Osteoblast (primary cell): ENCODE data around the gene HES2. TPM values are rescaled to one million over a fixed set of nuclear protein-coding genes. Genes with fewer than 3 reads are reported as not detected.
A peak's percentile ranks its signal among the peaks of the same experiment; 100 is the strongest.

Experiments
- DNase-seq: peaks from one replicate; pipeline ENCODE4 v3.0.0; 2011; ENCODE audit warnings: low spot score, mixed read lengths; ENCODE audit not compliant: insufficient read length; ENCODE audit errors: missing footprints
- H2AFZ ChIP-seq: 2 replicates; pipeline ENCODE4 v1.6.0; 2011; ENCODE audit warnings: mild to moderate bottlenecking, low read length
- H3K27ac ChIP-seq: 2 replicates; pipeline ENCODE4 v1.5.1; 2011; ENCODE audit warnings: mild to moderate bottlenecking, low read depth, low read length, moderate library complexity
- H3K27me3 ChIP-seq: 2 replicates; pipeline ENCODE4 v1.6.0; 2012; ENCODE audit warnings: mild to moderate bottlenecking, control low read depth, inconsistent platforms, low read length, moderate library complexity; ENCODE audit not compliant: insufficient read depth
- H3K36me3 ChIP-seq: 2 replicates; pipeline ENCODE4 v1.5.1; 2011; ENCODE audit warnings: mild to moderate bottlenecking, low read length, control low read depth, moderate library complexity; ENCODE audit not compliant: insufficient read depth
- H3K4me1 ChIP-seq: 2 replicates; pipeline ENCODE4 v1.5.1; 2011; ENCODE audit warnings: mild to moderate bottlenecking, low read length, control low read depth, moderate library complexity; ENCODE audit not compliant: insufficient read depth
- H3K4me2 ChIP-seq: 2 replicates; pipeline ENCODE4 v1.6.0; 2011; ENCODE audit warnings: mild to moderate bottlenecking, low read length; ENCODE audit not compliant: insufficient read depth
- H3K4me3 ChIP-seq: fragments of 200-600 bp; sonication (generic); 3 replicates; pipeline ENCODE4 v1.5.1; 2012; ENCODE audit warnings: mild to moderate bottlenecking, low read length, inconsistent platforms; ENCODE audit not compliant: insufficient read depth
- H3K79me2 ChIP-seq: 2 replicates; pipeline ENCODE4 v1.6.0; 2012; ENCODE audit warnings: mild to moderate bottlenecking, low read length, control low read depth, inconsistent platforms; ENCODE audit not compliant: insufficient read depth
- H3K9me3 ChIP-seq: 2 replicates; pipeline ENCODE4 v1.5.1; 2011; ENCODE audit warnings: low read depth, low read length, control low read depth
- H4K20me1 ChIP-seq: 2 replicates; pipeline ENCODE4 v1.6.0; 2012; ENCODE audit warnings: mild to moderate bottlenecking, low read length, control low read depth; ENCODE audit not compliant: insufficient read depth
- total RNA-seq: library from RNA; depleted of rRNA; stranded (reverse); fragments of >200 nt; gene quantifications from 2 replicates; pipeline ENCODE4 v1.2.3, GENCODE V29; 2012
- TF ChIP-seq, protein P1 (sequence below): IDR thresholded peaks from 2 replicates; pipeline ENCODE4 v1.5.1; 2011; ENCODE audit warnings: mild to moderate bottlenecking, low read depth, low read length, moderate library complexity; ENCODE audit errors: extremely low read depth

HES2 gene
- total RNA-seq, 1 donor, result not detected

DNA sequence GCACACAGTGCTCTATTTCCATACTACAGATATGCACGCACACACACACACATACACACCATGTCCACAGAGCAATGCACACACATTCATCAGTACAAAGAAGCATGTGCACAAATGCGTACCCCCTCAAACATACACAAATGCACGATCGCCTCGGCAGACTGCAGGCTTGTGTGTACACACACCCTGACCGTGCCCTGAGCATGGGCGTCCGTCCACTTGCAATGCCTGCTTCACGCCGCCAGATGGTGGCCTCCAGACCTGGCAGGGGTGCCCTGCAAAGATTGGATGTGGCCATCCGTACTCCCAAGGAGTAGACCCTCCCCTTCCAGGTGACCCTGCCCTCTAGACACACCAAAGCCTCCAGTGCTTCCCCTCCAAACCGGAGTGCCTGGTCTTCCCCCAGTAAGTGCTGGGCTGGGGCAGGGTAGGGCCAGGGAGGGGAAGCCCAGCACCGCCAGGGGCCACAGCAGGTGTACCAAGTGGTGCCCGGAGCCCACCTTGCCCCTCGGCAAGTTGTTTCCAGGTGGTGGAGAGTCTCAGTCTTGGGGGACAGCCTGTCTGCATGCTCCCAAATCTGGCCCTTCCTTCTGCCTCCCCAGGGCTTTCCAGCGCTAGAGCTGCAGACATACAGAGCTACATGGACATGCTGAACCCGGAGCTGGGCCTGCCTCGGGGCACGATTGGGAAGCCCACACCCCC, 25.5 kb upstream of the HES2 start:
- no peak overlapping the region for H2AFZ ChIP-seq
- H3K27ac ChIP-seq, result no peak overlapping the region
- H3K4me2 ChIP-seq, result no peak overlapping the region
- H3K79me2 ChIP-seq, result no peaks in the 10 kb centered on the region
- peak; percentile 96 for DNase-seq
- H3K36me3 ChIP-seq, result no peaks in the 10 kb centered on the region
- no peaks in the 10 kb centered on the region for H3K9me3 ChIP-seq
- peaks cover 48% of the 10 kb centered on the region for H3K27me3 ChIP-seq
- TF ChIP-seq, protein P1, sequence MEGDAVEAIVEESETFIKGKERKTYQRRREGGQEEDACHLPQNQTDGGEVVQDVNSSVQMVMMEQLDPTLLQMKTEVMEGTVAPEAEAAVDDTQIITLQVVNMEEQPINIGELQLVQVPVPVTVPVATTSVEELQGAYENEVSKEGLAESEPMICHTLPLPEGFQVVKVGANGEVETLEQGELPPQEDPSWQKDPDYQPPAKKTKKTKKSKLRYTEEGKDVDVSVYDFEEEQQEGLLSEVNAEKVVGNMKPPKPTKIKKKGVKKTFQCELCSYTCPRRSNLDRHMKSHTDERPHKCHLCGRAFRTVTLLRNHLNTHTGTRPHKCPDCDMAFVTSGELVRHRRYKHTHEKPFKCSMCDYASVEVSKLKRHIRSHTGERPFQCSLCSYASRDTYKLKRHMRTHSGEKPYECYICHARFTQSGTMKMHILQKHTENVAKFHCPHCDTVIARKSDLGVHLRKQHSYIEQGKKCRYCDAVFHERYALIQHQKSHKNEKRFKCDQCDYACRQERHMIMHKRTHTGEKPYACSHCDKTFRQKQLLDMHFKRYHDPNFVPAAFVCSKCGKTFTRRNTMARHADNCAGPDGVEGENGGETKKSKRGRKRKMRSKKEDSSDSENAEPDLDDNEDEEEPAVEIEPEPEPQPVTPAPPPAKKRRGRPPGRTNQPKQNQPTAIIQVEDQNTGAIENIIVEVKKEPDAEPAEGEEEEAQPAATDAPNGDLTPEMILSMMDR, result peak; percentile 48
- no peaks in the 10 kb centered on the region for H4K20me1 ChIP-seq
- no peak overlapping the region for H3K4me3 ChIP-seq
- H3K4me1 ChIP-seq, result no peaks in the 10 kb centered on the region

DNA sequence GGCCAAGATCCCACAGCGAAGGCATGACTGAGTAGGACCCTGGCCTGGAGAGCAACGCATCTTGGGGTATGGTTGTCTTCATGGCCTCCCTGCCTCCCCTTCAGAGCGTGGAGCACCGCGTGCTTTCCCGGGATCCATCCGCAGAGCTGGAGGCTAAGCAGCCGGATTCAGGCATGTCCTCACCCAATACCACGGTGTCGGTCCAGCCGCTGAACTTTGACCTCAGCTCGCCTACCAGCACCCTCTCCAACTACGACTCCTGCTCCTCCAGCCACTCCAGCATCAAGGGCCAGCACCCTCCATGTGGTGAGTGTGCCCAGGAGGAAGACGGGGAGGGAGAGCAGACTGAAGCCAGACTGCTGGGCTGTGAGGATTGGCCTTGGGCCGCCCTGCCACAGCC, 24.7 kb upstream of the HES2 start:
- no peaks in the 10 kb centered on the region for H3K9me3 ChIP-seq
- H3K36me3 ChIP-seq, result no peaks in the 10 kb centered on the region
- H4K20me1 ChIP-seq, result no peaks in the 10 kb centered on the region
- TF ChIP-seq, protein P1, result no peak
- H3K4me1 ChIP-seq, result no peaks in the 10 kb centered on the region
- H3K4me2 ChIP-seq, result no peak overlapping the region
- H3K27ac ChIP-seq, result no peak overlapping the region
- no peaks in the 10 kb centered on the region for H3K79me2 ChIP-seq
- H3K4me3 ChIP-seq, result no peak overlapping the region
- no peak overlapping the region for H2AFZ ChIP-seq
- DNase-seq, result no peak
- H3K27me3 ChIP-seq, result peaks cover 41% of the 10 kb centered on the region

DNA sequence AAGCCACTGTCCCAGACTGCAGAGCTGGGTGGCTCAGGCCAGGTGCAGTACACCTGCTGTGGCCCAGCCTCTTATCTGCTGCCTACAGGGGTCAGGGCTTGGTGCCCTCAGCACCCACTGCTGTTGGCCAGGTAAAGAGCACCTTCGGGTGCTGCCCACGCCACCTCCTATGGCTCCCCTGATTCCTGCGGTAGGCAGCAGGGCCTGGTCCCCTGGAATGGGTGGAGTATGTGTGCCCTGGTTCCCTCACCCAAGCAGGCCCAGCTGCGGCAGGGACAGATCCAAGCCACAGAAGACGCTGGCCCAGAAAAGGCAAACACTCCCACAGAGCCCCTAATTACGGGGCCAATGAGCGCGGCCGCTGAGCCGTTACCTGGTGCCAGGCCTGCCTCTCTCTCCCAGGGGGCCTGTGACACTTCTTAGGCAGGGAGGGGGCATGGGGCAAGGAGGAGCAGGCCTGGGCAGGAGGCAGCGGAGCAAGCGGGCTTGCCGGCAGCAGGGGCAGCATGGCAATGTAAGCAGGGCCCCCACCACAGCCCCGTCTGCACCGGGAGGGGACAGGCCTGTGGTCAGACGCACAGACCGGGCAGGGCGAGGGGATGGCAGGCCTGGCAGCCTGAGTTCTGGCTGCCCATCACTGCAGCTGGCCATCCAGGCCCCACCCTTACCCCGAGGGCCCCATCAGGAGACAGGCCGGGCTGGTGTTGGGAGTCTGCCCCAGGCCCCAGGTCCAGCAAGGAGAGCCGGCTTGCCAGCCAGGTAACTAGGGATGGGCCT, 23.8 kb upstream of the HES2 start:
- Histone ChIP-seq H3K9me3 (no peaks in the 10 kb centered on the region), H3K4me3 (no peak overlapping the region), H3K4me1 (no peaks in the 10 kb centered on the region), H3K27ac (no peak overlapping the region), H3K27me3 (peaks cover 35% of the 10 kb centered on the region), H3K4me2 (no peak overlapping the region), H3K79me2 (no peaks in the 10 kb centered on the region), H4K20me1 (no peaks in the 10 kb centered on the region), H2AFZ (no peak overlapping the region), H3K36me3 (no peaks in the 10 kb centered on the region)
- no peak for DNase-seq
- TF ChIP-seq, protein P1, result no peak

DNA sequence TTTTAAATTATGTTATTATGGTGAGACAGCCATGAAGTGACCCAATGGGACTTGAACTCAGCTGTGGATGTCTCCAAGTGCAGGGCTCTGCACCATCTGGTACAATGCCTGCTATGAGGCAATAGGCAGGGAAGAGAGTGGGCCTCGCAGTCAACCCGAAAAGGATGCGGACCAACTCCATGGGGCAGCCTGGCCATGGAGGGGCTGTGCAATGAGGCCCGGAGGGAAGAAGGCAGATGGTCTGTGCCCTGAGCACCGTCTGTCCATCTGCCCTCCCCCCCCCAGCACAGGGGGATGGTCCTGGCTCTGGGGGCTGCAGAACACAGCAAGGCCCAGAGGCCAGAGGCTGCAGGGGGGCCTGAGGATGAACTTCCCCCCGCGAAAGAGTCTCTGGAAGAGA, 21.9 kb upstream of the HES2 start:
- H4K20me1 ChIP-seq, result no peaks in the 10 kb centered on the region
- H3K27me3 ChIP-seq, result peaks cover 16% of the 10 kb centered on the region
- no peak overlapping the region for H3K27ac ChIP-seq
- no peaks in the 10 kb centered on the region for H3K4me1 ChIP-seq
- H2AFZ ChIP-seq, result no peak overlapping the region
- no peak overlapping the region for H3K4me2 ChIP-seq
- no peaks in the 10 kb centered on the region for H3K36me3 ChIP-seq
- no peak overlapping the region for H3K4me3 ChIP-seq
- H3K9me3 ChIP-seq, result no peaks in the 10 kb centered on the region
- no peak for DNase-seq
- no peaks in the 10 kb centered on the region for H3K79me2 ChIP-seq
- TF ChIP-seq, protein P1, result no peak
